ENCODE measurements around the gene FAM168A. TPM values are rescaled to one million over a fixed set of nuclear protein-coding genes. Genes with fewer than 3 reads are reported as not detected.

Gene FAM168A
- total RNA-seq, 1 donor, result 28.2 TPM

DNA sequence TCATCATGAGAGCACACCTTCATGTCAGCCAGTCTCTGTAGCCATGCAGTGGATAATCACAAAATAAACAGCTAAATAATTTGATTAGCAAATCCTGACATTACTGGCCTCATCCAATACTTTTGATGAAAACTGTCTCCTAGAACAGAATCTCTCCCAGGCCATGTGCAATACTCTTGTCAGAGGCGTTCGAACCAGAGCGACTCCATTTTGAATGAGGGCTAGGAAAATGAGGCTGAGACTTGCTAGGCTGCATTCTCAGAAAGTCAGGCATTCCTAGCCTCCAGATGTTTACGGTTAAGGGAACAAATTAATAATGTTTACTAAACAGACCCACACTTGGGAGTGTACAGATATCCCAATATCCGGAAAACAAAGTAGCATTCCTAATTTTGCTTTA is 69.9 kb downstream of the FAM168A start:
- H3K4me1 ChIP-seq (ENCODE audit: insufficient read depth, low read length), result peaks cover 7% of the 10 kb centered on the region
- H4K20me1 ChIP-seq (ENCODE audit: insufficient read depth, low read length), result peaks cover 20% of the 10 kb centered on the region
- H2AFZ ChIP-seq (ENCODE audit: low read length), result no peak overlapping the region
- TF ChIP-seq, protein P1, sequence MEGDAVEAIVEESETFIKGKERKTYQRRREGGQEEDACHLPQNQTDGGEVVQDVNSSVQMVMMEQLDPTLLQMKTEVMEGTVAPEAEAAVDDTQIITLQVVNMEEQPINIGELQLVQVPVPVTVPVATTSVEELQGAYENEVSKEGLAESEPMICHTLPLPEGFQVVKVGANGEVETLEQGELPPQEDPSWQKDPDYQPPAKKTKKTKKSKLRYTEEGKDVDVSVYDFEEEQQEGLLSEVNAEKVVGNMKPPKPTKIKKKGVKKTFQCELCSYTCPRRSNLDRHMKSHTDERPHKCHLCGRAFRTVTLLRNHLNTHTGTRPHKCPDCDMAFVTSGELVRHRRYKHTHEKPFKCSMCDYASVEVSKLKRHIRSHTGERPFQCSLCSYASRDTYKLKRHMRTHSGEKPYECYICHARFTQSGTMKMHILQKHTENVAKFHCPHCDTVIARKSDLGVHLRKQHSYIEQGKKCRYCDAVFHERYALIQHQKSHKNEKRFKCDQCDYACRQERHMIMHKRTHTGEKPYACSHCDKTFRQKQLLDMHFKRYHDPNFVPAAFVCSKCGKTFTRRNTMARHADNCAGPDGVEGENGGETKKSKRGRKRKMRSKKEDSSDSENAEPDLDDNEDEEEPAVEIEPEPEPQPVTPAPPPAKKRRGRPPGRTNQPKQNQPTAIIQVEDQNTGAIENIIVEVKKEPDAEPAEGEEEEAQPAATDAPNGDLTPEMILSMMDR (IDR thresholded peaks at IDR 0.05; ENCODE audit: extremely low read depth, low read depth, low read length), result no peak
- H3K27me3 ChIP-seq (ENCODE audit: insufficient read depth, low read length), result no peaks in the 10 kb centered on the region
- H3K79me2 ChIP-seq (ENCODE audit: insufficient read depth, low read length), result peaks cover 13% of the 10 kb centered on the region
- H3K36me3 ChIP-seq (ENCODE audit: insufficient read depth, low read length), result no peaks in the 10 kb centered on the region
- no peak for DNase-seq (ENCODE audit: insufficient read length, low spot score, missing footprints)
- no peak overlapping the region for H3K4me3 ChIP-seq (ENCODE audit: insufficient read depth, low read length)
- H3K9me3 ChIP-seq (ENCODE audit: low read depth, low read length), result no peaks in the 10 kb centered on the region
- no peak overlapping the region for H3K4me2 ChIP-seq (ENCODE audit: insufficient read depth, low read length)
- H3K27ac ChIP-seq (ENCODE audit: low read depth, low read length), result no peak overlapping the region

DNA sequence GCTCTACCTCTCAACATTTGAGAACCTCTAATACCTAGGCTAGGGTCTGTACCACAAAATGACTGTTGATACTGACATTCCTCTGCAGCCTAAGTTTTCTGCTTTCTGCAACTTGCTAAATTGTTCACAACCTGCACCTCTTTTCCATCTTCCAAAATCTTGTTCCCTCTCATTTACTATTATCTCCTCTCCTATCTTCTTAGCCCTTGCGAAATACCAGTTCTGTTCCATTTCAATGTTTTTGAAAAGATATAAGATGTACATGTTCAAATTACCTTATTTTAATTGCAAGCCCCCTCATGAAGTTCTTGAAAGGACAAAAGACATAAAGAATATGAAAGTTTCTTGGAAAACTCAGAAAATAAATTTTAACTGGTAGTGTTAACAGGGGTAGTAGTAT is 72.3 kb downstream of the FAM168A start:
- Histone ChIP-seq H3K4me3 (ENCODE audit: insufficient read depth, low read length) (no peak overlapping the region), H3K27me3 (ENCODE audit: insufficient read depth, low read length) (no peaks in the 10 kb centered on the region), H3K79me2 (ENCODE audit: insufficient read depth, low read length) (peaks cover 17% of the 10 kb centered on the region), H3K9me3 (ENCODE audit: low read depth, low read length) (no peaks in the 10 kb centered on the region), H4K20me1 (ENCODE audit: insufficient read depth, low read length) (peaks cover 23% of the 10 kb centered on the region), H2AFZ (ENCODE audit: low read length) (no peak overlapping the region), H3K4me2 (ENCODE audit: insufficient read depth, low read length) (no peak overlapping the region), H3K4me1 (ENCODE audit: insufficient read depth, low read length) (peaks cover 15% of the 10 kb centered on the region), H3K27ac (ENCODE audit: low read depth, low read length) (no peak overlapping the region), H3K36me3 (ENCODE audit: insufficient read depth, low read length) (no peaks in the 10 kb centered on the region)
- TF ChIP-seq, protein P1 (IDR thresholded peaks at IDR 0.05; ENCODE audit: extremely low read depth, low read depth, low read length), result no peak
- DNase-seq (ENCODE audit: insufficient read length, low spot score, missing footprints), result no peak

DNA sequence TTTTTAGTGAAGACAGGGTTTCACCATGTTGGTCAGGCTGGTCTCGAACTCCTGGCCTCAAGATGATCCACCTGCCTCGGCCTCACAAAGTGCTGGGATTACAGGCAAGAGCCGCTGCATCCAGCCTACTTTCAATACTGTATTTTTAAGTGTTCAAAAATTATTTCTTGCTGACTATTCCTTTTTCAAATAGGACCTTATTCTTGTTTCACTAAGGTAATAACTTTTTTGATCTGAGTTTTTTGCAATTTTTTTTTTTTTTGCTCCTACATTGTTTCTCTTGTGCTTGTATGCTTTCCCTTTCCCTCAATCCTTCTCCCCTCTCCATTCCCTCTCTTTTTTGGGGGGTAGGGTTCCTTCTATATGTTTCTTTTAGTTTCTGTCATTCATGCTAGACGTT is 73.1 kb downstream of the FAM168A start:
- H3K9me3 ChIP-seq (ENCODE audit: low read depth, low read length), result no peaks in the 10 kb centered on the region
- H3K4me3 ChIP-seq (ENCODE audit: insufficient read depth, low read length), result no peak overlapping the region
- no peak overlapping the region for H2AFZ ChIP-seq (ENCODE audit: low read length)
- H3K27ac ChIP-seq (ENCODE audit: low read depth, low read length), result no peak overlapping the region
- no peak for DNase-seq (ENCODE audit: insufficient read length, low spot score, missing footprints)
- H3K27me3 ChIP-seq (ENCODE audit: insufficient read depth, low read length), result no peaks in the 10 kb centered on the region
- peaks cover 20% of the 10 kb centered on the region for H4K20me1 ChIP-seq (ENCODE audit: insufficient read depth, low read length)
- peaks cover 17% of the 10 kb centered on the region for H3K79me2 ChIP-seq (ENCODE audit: insufficient read depth, low read length)
- H3K4me2 ChIP-seq (ENCODE audit: insufficient read depth, low read length), result no peak overlapping the region
- no peaks in the 10 kb centered on the region for H3K36me3 ChIP-seq (ENCODE audit: insufficient read depth, low read length)
- TF ChIP-seq, protein P1 (IDR thresholded peaks at IDR 0.05; ENCODE audit: extremely low read depth, low read depth, low read length), result no peak
- peaks cover 15% of the 10 kb centered on the region for H3K4me1 ChIP-seq (ENCODE audit: insufficient read depth, low read length)

DNA sequence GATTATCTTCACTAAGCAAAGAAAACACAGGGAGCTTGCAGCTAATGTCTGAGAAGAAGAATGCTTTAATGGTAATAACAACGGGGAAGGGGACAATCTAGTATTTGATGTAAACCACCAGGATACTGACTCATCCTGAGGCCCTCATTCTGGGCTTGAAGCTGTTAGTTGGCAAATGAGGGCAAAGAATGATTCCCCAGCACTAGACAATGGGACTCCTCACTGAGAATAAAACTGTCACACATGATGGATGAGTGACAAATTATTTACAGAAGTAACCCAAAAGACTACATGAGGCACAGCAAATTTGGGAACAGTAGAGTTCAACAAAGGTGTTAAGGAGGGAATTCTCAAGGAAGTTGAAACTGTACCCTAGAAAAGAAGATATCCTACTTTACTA is 76.3 kb downstream of the FAM168A start:
- H3K4me1 ChIP-seq (ENCODE audit: insufficient read depth, low read length), result peaks cover 8% of the 10 kb centered on the region
- peaks cover 8% of the 10 kb centered on the region for H3K79me2 ChIP-seq (ENCODE audit: insufficient read depth, low read length)
- TF ChIP-seq, protein P1 (IDR thresholded peaks at IDR 0.05; ENCODE audit: extremely low read depth, low read depth, low read length), result no peak
- peaks cover 21% of the 10 kb centered on the region for H4K20me1 ChIP-seq (ENCODE audit: insufficient read depth, low read length)
- no peak overlapping the region for H3K4me2 ChIP-seq (ENCODE audit: insufficient read depth, low read length)
- no peaks in the 10 kb centered on the region for H3K27me3 ChIP-seq (ENCODE audit: insufficient read depth, low read length)
- H3K27ac ChIP-seq (ENCODE audit: low read depth, low read length), result no peak overlapping the region
- no peak for DNase-seq (ENCODE audit: insufficient read length, low spot score, missing footprints)
- no peak overlapping the region for H2AFZ ChIP-seq (ENCODE audit: low read length)
- no peaks in the 10 kb centered on the region for H3K9me3 ChIP-seq (ENCODE audit: low read depth, low read length)
- H3K4me3 ChIP-seq (ENCODE audit: insufficient read depth, low read length), result no peak overlapping the region
- no peaks in the 10 kb centered on the region for H3K36me3 ChIP-seq (ENCODE audit: insufficient read depth, low read length)

All from osteoblast (primary cell).